ENCODE results near the gene AFAP1L2.

GRCh38 chr10:114380797-114381196 is 23.5 kb downstream of the AFAP1L2 start:
- TF ChIP-seq CTCF (IDR thresholded peaks at IDR 0.05) (no peak), POLR2A (IDR thresholded peaks at IDR 0.05) (no peak)

All from prostate gland (tissue), 2 donors.